Measurements from ENCODE around the gene APLF. TPM values are rescaled to one million over a fixed set of nuclear protein-coding genes. Genes with fewer than 3 reads are reported as not detected.

Gene APLF
- total RNA-seq, 2 experiments from 2014 or later = 2.7 to 3.7 TPM

DNA sequence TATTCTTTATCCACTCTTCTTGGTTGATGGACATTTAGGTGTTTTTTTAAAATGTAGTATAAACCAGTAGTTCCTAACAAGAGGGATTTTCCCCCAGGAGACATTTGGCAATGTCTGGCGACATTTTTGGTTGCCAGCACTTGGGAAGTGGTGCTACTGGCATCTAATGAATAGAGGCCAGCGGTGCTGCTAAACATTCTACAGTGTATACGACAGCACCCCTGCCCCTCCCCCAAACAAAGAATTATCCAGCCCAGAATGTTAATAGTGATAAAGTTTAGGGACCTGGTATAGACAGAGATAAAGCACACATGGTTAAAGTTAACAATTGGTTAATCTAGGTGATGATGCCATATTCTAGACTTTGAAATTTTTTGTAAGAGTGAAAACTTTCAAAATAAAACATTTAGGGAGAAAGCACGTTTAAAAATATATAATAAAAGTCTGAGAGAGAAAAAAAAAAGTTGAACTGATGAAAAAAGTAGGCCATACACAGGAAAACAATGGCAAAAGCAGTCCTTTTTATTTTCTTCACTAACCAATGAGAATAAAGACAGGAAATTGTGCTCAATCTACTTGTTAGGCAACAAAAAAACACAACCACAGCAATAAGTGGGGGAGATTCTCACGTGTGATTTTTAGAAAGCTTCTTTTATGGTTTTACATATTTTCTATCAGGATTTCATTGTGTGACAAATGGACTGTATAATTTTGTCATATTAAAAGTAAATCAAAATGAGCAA, 15.1 kb upstream of the APLF start:
- Mint-ChIP-seq H3K27me3 (no peaks in the 10 kb centered on the region), H3K9me3 (no peaks in the 10 kb centered on the region), H3K27ac (no peak overlapping the region), H3K4me3 (no peak overlapping the region), H3K36me3 (ENCODE audit: low read depth) (no peaks in the 10 kb centered on the region), H3K4me1 (peaks cover 8% of the 10 kb centered on the region)
- ChIA-PET CTCF (interaction anchor here (0.6 to 2.3 kb wide), 4 partner anchors 8 to 473 kb away, joined by 3 to 12 read pairs (median 3); no protein-coding TSS in a partner anchor), POLR2A (no interaction called here)
- DNase-seq = no peak

DNA sequence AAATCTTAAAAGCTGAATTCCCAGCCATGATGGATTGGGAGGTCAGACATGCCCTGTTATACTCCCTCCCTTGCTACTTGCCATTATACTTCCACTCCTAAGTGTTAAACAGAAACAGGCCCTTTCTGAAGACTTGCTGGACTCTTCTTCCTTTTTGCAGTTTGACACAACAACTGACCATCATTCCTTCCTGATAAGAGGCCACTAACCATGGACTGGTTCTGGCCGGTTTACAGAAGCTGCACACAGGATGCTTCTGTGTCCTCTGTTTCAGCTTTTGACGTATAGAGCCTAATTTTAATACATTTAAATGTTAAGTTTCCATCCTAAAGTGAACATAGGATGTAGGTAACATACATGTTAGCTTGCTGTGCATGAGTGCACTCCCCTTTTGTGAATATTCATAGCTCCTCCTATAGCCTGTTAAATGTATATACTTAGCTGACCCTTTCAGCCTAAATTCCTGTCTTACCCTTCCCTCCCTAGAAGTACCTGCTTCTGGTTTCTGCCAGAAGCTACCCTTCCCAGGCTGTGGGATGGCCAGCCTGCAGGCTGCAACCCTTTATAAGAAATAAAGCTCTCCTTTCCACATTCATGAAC, 13.5 kb upstream of the APLF start:
- no peak overlapping the region for H3K4me3 Mint-ChIP-seq
- no peak for DNase-seq
- no peaks in the 10 kb centered on the region for H3K9me3 Mint-ChIP-seq
- peaks cover 8% of the 10 kb centered on the region for H3K4me1 Mint-ChIP-seq
- ChIA-PET POLR2A (no interaction called here), CTCF (interaction anchor here (1.1 to 2.3 kb wide), 3 partner anchors 10 to 141 kb away, joined by 3 to 12 read pairs (median 3); no protein-coding TSS in a partner anchor)
- H3K36me3 Mint-ChIP-seq (ENCODE audit: low read depth) = no peaks in the 10 kb centered on the region
- H3K27me3 Mint-ChIP-seq = no peaks in the 10 kb centered on the region
- H3K27ac Mint-ChIP-seq = no peak overlapping the region

DNA sequence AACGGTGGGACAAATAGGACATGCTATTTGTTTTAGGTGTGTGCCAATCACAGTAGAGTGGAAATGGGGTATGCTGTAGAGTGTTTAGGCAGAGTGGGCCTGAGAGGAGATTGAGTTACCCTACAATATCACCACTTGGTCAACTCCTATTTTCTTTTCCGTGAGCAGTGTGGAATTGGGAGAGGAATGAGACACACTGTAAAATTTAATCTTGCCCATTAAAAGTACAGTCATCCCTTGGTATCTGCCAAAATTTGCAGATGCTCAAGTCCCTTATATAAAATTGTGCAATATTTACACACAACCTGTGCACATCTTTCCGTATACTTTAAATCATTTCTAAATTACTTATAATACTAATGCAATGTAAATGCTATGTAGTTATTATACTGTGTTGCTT, 12.7 kb upstream of the APLF start:
- no peak for DNase-seq
- H3K27me3 Mint-ChIP-seq = no peaks in the 10 kb centered on the region
- H3K36me3 Mint-ChIP-seq (ENCODE audit: low read depth) = no peaks in the 10 kb centered on the region
- POLR2A ChIA-PET = no interaction called here
- H3K27ac Mint-ChIP-seq = no peak overlapping the region
- CTCF ChIA-PET = interaction anchor here (1.1 to 1.2 kb wide), 2 partner anchors 11 to 141 kb away, joined by 3 read pairs; no protein-coding TSS in a partner anchor
- no peaks in the 10 kb centered on the region for H3K9me3 Mint-ChIP-seq
- H3K4me1 Mint-ChIP-seq = peaks cover 8% of the 10 kb centered on the region
- no peak overlapping the region for H3K4me3 Mint-ChIP-seq

DNA sequence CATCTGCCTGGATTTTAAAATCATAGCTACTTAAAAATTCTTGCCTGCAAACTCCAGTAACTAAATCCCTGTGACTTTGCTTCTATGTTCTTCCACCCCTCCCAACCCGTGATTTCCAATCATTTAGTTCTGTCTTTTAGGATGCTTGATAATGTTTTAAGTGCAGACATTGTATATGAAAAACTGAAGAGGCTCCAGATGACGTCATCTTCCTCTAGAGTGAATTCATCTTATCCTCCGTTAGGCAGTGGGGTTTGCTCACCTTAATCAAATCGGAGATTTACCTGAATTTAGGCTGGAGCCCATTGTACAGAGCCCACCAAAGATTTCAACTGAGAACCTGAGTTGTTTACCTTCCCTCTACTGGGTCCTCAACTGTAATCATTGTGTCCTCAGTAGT, 11.2 kb upstream of the APLF start:
- ChIA-PET POLR2A (interaction anchor here (0.6 kb wide), 1 partner anchor 439 kb away, joined by 3 read pairs; no protein-coding TSS in a partner anchor), CTCF (interaction anchor here (1.0 kb wide), 1 partner anchor 469 kb away, joined by 3 read pairs; no protein-coding TSS in a partner anchor)
- no peak for DNase-seq
- Mint-ChIP-seq H3K4me1 (peaks cover 8% of the 10 kb centered on the region), H3K4me3 (no peak overlapping the region), H3K9me3 (no peaks in the 10 kb centered on the region), H3K27ac (no peak overlapping the region), H3K27me3 (no peaks in the 10 kb centered on the region), H3K36me3 (ENCODE audit: low read depth) (no peaks in the 10 kb centered on the region)

DNA sequence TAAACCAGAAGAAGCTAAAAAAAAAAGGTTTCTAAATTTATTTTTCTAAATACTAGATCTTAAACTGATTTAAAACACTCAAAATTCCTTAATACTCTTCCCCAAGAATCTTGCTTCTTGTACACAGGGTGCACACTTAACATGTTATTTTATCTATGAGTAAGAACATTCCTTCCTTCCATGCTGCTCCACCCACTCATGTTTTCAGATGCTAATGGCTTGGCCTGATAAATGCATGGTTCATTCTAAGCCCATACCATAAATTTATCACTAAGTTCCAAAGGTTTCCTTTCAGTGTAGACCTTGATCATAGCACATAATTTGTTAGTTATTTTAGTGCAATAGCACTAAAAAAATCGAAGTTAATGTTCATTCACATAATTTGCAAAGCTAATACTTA, 8.4 kb upstream of the APLF start:
- ChIA-PET POLR2A (no interaction called here), CTCF (interaction anchor here (1.0 kb wide), 1 partner anchor 87 kb away, joined by 3 read pairs; no protein-coding TSS in a partner anchor)
- H3K4me1 Mint-ChIP-seq = peaks cover 4% of the 10 kb centered on the region
- H3K27ac Mint-ChIP-seq = no peak overlapping the region
- H3K9me3 Mint-ChIP-seq = no peaks in the 10 kb centered on the region
- no peaks in the 10 kb centered on the region for H3K36me3 Mint-ChIP-seq (ENCODE audit: low read depth)
- no peak for DNase-seq
- no peaks in the 10 kb centered on the region for H3K27me3 Mint-ChIP-seq
- H3K4me3 Mint-ChIP-seq = no peak overlapping the region

DNA sequence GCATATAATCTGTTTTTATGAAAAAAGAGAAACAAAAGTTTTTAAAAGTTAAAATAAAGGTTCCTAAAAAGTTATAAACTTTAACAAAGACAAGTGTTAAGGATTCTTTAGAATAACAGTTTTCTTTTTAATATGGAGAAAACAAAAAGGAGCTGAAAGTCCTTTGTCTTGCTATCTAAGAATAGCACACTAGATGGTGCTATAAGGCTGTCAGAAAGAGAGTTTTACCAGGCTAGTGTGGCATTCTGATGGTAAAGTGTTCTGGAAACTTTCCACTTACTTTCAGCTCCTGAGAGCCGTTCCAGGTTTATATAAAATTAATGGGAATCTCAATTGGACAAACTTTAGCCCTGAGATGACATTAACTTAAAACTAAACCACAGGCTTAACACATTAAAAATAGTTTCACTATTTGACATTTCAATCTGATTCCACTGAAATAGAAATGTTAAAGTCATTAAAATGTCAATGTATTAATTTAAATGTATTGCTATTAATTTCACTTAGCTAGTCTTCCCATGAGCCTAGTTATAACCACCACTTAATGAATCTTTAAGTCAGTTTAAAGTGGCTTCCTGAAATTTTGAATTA, 4.0 kb upstream of the APLF start:
- DNase-seq = peak; percentile 31
- H3K4me3 Mint-ChIP-seq = no peak overlapping the region

DNA sequence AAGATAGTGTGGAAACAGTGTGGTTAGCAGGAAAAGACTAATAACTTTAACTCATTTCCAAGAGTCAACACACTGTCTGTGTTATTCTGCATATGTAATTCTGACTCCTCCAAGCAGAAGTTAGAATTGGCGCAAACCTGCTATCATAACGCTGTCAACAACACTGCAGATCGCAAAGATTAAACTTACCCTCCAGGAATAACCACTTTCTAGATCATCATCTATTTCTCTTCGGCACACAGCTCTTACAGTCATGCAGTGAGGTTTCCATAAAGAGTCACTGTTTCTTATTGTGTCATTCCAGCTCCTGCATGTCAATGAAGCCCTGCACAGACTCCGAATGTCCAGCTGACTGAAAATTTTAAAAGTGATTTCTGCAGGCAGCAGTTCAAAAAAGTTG, 2.7 kb upstream of the APLF start:
- Mint-ChIP-seq H3K4me3 (no peak overlapping the region), H3K9me3 (no peaks in the 10 kb centered on the region), H3K27me3 (no peaks in the 10 kb centered on the region), H3K27ac (no peak overlapping the region), H3K4me1 (peaks cover 43% of the 10 kb centered on the region), H3K36me3 (ENCODE audit: low read depth) (peaks cover 10% of the 10 kb centered on the region)
- POLR2A ChIA-PET = interaction anchor here (0.7 kb wide), 1 partner anchor 84 kb away, joined by 9 read pairs; no protein-coding TSS in a partner anchor
- no peak for DNase-seq
- CTCF ChIA-PET = interaction anchor here (0.6 to 2.7 kb wide), 12 partner anchors 11 to 483 kb away, joined by 3 to 10 read pairs (median 4); no protein-coding TSS in a partner anchor

More for the DNA sequence above, 4.0 kb upstream of the APLF start:
- no peaks in the 10 kb centered on the region for H3K27me3 Mint-ChIP-seq
- peaks cover 10% of the 10 kb centered on the region for H3K36me3 Mint-ChIP-seq (ENCODE audit: low read depth)
- H3K4me1 Mint-ChIP-seq = peaks cover 33% of the 10 kb centered on the region
- ChIA-PET CTCF (interaction anchor here (0.5 to 2.7 kb wide), 32 partner anchors 9 to 481 kb away, joined by 3 to 12 read pairs (median 3); partner anchors contain the start of gene ARHGAP25), POLR2A (interaction anchor here (0.7 kb wide), 1 partner anchor 462 kb away, joined by 4 read pairs; no protein-coding TSS in a partner anchor)
- H3K27ac Mint-ChIP-seq = no peak overlapping the region
- no peaks in the 10 kb centered on the region for H3K9me3 Mint-ChIP-seq

DNA sequence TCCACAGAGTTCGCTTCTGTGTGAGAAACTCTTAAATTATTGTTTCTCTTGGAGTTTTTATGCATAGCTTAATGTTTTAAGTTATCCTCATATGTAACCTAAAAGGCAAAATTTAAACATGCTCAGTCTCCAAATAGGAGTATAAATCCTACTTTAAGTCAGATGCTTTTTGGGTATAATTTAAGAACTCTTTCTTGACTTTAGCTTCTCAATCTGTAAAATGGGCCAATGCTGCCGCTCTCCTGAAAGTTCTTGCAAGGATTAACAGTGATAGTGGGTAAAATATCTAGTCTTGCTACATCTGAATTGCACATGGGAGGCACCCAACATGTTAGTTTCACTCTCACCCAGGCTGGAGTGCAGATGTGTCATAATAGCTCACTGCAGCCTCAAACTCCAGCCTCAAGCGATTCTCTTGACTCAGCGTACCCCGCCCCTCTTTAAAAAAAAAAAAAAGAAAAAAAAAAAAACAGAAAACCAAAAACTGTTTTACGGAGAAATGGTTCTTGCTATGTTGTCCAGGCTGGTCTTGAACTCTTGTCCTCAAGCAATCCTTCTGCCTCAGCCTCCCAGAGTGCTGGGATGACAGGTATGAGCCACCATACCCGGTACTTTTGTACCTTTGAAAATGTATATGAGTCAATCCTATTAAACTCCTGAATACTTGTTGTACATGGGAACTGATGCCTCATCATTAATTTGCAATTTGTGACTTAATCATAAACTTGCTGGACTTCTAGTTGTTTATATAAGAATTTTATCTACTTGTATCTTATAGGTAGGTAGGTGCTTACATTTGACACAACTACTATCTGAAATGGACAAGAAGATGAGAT, 2.1 kb upstream of the APLF start:
- Mint-ChIP-seq H3K9me3 (no peaks in the 10 kb centered on the region), H3K4me1 (peaks cover 48% of the 10 kb centered on the region), H3K36me3 (ENCODE audit: low read depth) (peaks cover 10% of the 10 kb centered on the region), H3K4me3 (peak overlapping the region; percentile 96), H3K27me3 (no peaks in the 10 kb centered on the region), H3K27ac (peak overlapping the region; percentile 94)
- DNase-seq = peak; percentile 63
- POLR2A ChIA-PET = interaction anchor here (0.5 to 0.7 kb wide), 2 partner anchors 83 to 289 kb away, joined by 3 to 9 read pairs; no protein-coding TSS in a partner anchor
- CTCF ChIA-PET = interaction anchor here (0.6 to 2.7 kb wide), 15 partner anchors 11 to 483 kb away, joined by 3 to 10 read pairs (median 3); no protein-coding TSS in a partner anchor

DNA sequence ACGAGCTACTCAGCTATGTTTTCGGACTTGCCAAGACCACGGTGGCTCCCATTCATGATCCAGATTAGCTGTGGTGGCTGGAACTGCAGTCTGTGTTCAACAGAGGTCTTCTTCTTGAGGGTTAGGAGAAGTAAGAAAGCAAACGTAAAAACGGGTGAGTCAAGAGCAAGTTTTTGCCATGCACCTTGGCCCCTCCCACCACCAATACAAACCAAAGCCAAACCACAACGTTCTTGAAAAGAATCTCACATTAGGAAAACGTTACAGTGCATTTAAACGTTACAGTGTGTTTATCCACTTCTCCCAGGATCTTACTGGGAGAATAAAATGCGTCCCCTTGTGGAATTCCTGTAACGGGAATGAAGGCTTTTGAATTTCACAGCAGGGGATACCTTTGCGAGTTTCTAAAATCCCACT, 1.0 kb upstream of the APLF start:
- H3K27ac Mint-ChIP-seq = peak overlapping the region; percentile 94
- DNase-seq = peak; percentile 74
- no peaks in the 10 kb centered on the region for H3K27me3 Mint-ChIP-seq
- ChIA-PET POLR2A (interaction anchor here (1.1 kb wide), 1 partner anchor 248 kb away, joined by 3 read pairs; no protein-coding TSS in a partner anchor), CTCF (interaction anchor here (0.7 to 2.2 kb wide), 11 partner anchors 11 to 459 kb away, joined by 3 to 9 read pairs (median 3); no protein-coding TSS in a partner anchor)
- H3K36me3 Mint-ChIP-seq (ENCODE audit: low read depth) = peaks cover 10% of the 10 kb centered on the region
- H3K4me3 Mint-ChIP-seq = peak overlapping the region; percentile 96
- peaks cover 48% of the 10 kb centered on the region for H3K4me1 Mint-ChIP-seq
- H3K9me3 Mint-ChIP-seq = no peaks in the 10 kb centered on the region

DNA sequence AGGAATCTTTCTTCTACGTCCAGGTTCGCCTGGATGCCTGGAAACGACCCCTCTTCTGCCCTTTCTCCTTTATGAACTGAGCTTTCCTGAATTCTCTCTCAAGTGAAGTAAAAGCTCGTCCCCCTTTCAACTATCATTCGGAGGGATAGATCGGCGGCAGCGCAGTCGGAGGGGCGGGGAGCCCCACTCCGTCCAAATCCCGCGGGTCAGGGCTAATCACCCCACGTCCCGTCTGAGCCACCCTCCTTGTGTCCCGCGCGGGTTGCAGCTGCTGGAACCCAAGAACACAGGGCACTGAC, 658 bp upstream of the APLF start:
- ChIA-PET POLR2A (interaction anchor here (1.1 kb wide), 1 partner anchor 248 kb away, joined by 3 read pairs; no protein-coding TSS in a partner anchor), CTCF (interaction anchor here (1.1 to 2.2 kb wide), 5 partner anchors 11 to 458 kb away, joined by 3 to 9 read pairs (median 4); no protein-coding TSS in a partner anchor)
- Mint-ChIP-seq H3K36me3 (ENCODE audit: low read depth) (peaks cover 10% of the 10 kb centered on the region), H3K4me3 (peak overlapping the region; percentile 96), H3K4me1 (peaks cover 48% of the 10 kb centered on the region), H3K27me3 (no peaks in the 10 kb centered on the region), H3K9me3 (no peaks in the 10 kb centered on the region), H3K27ac (peak overlapping the region; percentile 94)
- DNase-seq = no peak

DNA sequence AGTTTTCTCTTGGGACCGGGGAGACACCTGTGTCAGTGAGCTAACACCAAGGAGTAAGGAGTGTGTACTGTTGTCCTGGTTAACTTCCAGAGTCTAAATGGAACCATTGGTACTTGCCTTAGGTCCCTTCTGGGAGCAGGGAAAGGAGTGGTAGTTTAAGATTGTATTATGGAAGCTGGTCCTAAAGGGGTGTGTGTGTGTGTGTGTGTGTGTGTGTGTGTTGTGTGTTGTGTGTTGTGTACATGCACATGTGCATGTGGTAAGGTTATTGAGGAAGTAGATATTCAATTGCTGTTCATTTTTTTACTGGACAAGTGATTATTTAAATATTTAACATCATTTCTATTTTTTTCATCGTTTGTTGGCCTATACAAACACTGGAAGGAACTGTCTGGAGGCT, 1.4 kb downstream of the APLF start:
- Mint-ChIP-seq H3K9me3 (no peaks in the 10 kb centered on the region), H3K4me1 (peaks cover 44% of the 10 kb centered on the region), H3K4me3 (no peak overlapping the region), H3K27ac (no peak overlapping the region), H3K36me3 (ENCODE audit: low read depth) (peaks cover 10% of the 10 kb centered on the region), H3K27me3 (no peaks in the 10 kb centered on the region)
- POLR2A ChIA-PET = no interaction called here
- DNase-seq = no peak
- CTCF ChIA-PET = interaction anchor here (0.7 to 1.7 kb wide), 4 partner anchors 9 to 457 kb away, joined by 3 to 9 read pairs (median 4); no protein-coding TSS in a partner anchor

DNA sequence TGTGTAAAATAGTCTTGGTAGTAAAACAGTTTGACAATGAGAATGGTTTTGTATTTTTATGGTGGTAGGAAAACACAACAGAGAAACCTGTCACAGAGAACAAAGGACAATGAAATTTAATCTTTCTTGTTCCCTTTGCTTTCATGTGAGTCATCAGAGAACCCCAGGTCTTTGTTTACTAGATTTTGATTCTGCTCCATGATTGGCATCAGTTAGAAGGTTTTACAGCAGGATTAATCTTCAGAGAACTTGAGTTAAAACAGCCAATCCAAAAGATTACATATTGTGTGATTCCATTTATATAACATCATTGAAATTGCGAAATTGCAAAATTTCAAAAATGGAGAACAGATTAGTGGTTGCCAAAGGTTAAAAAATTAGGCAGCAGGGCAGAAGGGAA, 2.5 kb downstream of the APLF start:
- Mint-ChIP-seq H3K27me3 (no peaks in the 10 kb centered on the region), H3K4me3 (no peak overlapping the region), H3K9me3 (no peaks in the 10 kb centered on the region), H3K36me3 (ENCODE audit: low read depth) (peaks cover 7% of the 10 kb centered on the region), H3K4me1 (peaks cover 35% of the 10 kb centered on the region), H3K27ac (no peak overlapping the region)
- no peak for DNase-seq
- ChIA-PET CTCF (no interaction called here), POLR2A (no interaction called here)
